ENCODE measurements around the gene PIANP.

The PIANP gene

DNA sequence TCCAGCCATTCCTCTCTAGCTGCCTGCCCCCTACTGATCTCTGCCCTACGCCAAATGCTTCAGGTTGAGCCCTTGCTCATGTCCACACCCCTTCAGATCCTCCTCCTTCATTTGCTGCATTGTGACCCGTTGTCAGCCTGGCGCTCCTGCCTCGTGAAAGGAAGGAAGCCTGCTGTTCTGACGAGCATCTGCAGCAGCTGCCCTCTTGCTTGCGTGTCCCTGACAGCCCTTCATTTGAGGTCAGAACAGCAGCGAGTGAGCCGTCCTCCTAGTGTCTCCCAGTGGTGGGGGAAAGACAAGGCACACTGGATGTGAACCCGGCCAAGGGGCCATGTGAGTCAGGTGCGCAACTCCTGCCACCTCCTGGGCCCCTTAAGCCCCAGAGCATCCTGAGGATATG, 3.0 kb upstream of the PIANP start:
- DNase-seq (ENCODE audit: low read depth in 2 of 2): no peak

DNA sequence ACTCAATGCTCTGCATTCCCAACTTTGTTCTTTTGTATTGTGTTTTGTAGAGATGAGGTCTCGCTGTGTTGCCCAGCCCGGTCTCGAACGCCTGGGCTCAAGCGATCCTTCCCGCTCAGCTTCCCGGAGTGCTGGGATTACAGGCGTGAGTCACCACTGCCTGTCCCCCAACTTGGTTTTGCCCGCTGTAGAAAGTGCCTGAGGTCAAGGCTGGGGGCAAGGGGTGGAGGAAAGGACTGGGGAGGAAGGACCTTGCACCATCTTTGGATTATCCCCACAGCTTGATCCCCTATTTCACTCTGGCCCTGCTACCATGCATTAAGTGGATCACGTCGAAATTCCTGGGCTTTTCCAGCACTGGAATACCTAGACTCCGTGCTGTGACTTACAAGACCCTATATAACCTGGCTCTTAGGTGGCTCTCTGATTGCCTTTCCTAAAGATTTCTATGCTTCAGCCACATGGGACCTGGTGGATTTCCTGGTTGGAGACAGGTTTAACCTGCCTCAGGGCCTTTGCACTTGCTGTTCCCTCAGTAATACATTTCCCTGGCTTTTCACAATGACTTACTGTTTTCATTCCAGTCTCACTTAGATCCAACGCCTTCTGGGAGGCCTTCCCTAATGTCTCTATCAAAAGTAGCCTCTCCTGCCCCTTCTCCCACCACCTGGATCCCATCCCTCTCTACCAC, 608 bp upstream of the PIANP start:
- no peak for DNase-seq (ENCODE audit: low read depth in 2 of 2)

DNA sequence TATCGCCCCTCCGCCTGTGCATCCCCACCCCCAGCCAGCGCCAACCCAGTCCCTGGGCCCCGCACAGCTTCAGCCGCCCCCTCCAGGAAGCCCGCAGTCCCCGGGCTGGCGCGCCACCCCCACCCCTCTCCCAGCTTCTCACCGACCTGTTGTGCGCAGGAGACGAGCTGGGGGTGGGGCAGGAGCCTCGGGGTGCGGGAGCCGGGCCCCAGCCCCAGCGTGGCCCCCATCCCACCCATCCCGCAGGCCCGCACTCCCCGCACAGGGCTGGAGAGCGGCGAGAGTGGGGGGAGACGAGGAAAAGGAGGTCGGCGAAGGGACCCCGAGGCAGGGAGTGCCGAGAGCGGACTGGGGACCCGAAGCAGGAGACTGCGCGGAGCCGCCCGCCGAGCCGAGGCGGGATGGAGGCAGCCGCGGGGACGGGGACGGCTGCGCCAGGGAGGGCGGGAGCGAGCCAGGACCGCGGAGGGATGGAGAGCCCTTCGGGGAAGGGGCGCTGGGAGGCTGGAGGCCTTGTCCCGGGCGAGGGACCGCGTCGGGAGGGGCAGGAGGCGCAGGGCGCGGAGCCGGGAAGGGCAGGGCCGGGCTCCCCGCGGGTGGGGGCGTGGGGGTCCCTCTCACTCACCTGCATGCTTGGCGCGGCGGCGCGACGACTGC, 498 bp downstream of the PIANP start:
- DNase-seq (ENCODE audit: low read depth in 2 of 2): no peak

DNA sequence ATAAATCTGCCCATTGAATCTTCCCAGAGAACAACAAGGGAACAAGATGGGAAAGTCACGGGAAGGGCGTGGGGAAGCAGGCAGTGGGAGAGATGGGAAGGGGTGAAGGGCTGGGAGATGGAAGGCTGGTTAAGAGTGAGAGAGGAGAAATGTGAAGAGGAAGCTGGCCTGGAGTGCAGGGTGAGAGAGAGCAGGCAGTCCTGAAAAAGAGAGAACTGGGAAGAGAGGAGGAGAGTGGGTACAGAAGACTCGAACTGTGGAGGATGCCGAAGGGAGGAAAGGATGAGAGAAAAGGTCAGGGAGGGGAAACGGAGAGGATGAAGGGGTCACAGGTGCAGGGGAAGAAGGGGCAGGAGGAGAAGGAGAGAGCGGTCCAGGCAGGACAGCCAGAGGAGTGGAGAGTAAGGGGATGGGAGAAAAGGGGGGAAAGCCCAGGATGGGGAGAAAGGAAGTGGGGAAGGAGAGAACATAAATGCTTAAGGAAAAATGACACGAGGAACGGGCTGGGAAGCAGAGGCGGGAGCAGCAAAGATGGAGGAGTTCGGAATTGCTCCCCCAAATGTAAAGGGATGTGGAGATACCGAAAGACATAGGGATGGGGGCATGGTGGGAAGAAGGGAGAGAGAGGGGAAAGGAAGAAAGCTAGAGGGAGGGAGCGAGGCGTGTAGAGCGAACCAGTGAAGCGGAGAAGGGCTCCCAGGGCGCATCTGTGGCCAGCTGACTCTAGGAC, 1.2 kb downstream of the PIANP start:
- DNase-seq (ENCODE audit: low read depth in 2 of 2): no peak

DNA sequence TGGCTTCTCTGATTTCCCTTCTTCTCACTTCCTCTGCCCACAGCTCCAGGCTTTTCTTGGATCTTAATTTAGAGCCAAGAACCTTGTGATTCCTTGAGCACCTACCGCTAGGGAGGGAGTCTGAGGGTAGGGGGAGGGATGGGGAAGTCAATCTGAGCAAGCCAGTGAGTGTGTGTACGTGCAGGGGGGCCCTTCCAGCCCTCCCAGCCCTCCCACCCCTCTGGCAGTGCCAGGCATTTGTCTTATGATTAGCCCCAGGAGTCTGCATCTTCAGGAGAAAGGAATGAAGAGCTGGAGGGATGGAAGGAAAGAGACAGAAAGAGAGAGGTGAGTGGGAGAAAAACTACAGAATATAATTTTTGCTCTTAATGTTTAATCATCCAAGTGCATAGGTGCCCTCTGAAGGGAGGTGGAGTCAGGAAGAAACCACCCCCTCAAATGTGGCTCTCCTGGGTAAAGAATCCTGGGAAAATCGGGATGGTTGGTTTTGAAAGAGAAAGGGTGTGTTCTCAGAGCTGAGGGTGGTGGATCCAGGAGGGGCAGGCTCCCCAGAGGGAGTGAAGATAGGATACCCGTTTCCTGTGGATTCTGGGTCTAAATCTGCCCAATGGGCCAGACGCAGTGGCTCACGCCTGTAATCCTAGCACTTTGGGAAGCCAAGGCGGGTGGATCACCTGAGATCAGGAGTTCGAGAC, 2.1 kb downstream of the PIANP start:
- no peak for DNase-seq (ENCODE audit: low read depth in 2 of 2)

DNA sequence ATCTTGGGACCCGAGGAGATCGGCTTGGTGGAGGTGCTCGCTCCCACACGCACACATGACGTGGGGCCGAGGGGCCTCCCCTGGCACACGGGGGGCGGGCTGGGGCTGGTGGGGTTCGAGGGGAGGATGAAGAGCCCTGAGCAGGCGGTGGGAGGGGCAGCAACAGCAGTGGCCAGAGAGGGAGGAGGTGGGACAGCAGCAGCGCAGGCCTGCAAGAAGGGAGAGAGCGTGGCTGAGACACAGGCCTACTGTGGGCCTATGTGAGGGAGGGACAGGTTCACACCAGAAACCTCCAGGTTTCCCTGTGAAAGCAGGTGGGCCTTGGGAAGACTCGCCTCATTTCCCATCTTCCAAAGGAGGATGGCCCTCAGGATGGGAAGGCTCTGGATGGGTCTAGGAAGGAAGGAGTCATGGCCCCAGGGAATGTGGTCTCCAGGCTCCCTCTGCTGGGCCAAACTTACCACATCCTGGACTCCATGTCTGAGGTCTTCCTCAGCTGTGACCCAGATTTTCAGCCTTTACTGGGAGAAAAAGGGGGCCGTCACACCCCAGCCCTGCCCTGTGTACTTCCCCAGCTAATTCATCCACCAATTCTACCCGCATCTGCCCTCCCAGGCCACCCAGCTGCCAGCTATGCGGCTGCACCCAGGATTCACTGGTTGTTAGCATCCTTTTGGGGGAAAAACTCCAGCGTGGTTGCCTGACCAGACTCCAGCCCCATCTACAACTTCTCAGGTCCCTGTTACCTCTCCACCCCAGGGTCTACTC, 2.8 kb downstream of the PIANP start:
- DNase-seq (ENCODE audit: low read depth in 2 of 2): no peak

DNA sequence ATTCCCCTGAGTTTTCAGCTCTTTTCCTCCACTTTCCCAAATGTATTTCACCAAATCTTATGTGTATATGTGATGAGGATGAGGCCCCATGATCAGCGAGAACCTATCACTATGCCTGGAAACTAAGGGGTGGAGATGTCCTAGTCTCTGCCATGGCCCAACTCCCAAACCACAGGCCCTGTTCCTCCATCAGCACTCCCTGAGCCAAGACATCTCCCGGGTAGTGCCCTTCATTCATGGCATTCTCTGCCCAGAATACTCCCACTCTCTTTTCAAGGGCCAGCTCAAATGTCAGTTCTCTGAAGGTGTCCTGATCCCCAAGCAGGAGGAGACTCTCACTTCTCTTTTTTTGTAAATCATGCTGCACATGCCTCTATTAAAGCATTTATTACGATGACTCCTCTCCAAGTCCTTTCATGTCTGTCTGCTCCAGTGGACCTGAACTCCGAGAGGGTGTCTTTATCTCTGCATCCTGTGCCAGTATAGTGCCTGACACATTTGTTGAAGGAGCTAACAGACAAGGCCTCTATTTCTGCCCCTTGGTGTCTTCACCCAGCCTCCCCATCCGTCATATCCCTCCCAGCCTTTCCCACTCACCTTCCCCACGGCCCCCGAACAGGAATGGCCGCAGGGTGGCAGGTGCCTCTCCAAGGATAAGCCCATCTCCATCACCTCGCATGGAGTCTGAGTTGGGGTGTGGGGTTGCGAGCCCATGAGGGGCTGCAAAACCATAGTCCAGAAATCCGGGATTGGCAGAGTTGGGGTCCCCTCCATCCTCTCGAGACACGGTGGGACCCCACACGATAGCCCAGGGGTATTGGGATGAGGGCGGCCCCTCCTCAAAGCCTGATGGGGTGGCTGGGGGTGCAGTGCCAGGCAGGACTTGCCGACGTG, 3.7 kb downstream of the PIANP start:
- no peak for DNase-seq (ENCODE audit: low read depth in 2 of 2)

DNA sequence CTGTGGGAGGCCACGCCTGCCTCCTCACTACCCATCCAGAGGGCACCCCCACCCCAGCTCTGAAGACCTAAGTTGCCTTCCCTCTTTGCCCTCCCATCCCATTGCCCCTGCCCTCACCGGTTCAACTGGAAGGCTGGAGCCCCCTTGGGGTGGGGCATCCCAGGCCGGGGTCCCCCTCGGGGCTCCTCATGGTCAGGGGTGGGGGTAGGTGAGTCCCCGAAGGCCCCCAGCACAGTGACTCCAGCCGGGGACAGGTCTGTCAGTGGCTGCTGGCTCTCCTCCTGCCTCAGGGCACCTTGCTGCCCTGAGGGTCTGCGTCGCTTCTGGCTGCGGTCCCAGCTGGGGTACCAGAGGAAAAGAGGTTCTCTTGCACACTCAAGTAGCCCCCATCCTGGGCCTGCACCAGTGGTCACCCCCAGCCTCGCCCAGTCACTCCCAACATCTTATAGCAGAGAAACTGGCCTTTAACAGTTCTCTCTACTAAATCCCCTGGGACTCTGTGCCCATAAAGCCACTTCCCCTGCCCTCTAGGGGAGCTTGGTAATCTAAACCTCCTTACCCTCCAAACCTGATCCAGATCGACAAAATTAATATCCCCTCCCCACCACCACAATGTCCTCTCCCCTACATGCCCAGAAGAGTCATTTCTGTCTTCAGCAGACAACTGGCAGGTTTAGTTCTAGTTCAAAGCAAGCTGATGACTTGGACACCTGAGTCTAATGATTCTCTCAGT, 5.1 kb downstream of the PIANP start:
- no peak for DNase-seq (ENCODE audit: low read depth in 2 of 2)

DNA sequence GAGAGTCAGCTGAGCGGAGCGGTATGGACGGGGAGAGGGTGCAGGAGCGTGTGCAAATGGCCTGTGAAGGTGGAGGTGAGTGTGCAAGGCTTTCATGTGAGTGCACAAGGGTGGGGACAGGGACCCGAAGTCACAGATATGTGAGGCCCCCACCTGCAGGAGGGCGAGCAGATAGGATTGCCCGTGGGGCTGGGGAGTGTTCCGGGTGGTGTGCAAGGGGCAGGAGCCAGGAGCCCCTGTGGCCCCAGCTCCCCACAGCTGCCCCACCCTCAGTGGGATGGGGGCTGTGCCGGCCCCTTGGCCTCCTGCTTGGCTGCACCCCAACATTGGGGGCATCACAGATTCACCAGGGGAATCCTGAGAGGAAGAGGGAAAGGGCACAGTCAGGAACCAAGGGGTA, 5.9 kb downstream of the PIANP start:
- no peak for DNase-seq (ENCODE audit: low read depth in 2 of 2)

DNA sequence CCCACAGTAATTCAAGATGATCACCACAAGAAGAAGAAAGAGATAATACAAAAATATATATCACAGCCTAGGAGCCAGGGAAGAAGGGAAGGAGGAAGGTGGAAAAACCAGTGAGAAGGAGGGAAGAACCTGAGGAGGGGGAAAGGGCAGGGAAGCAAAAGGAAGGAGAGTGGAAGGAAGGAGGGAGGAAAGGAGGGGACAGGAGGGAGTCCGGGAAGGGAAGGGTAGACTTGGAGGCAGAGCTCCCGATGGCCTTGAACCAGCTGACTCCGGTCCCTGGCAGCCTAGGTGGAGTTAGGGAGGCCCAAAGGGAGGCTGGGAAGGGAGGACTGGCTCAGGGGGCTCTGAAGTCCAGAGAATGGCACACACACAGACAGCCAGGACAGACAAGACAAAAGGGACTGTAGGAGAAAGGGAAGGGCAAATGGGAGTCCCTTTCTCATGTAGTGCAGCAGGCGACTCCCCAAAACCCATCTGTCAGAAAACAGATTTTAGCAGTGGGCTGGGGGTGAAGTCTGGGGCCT, 6.7 kb downstream of the PIANP start:
- DNase-seq (ENCODE audit: low read depth in 2 of 2): no peak

DNA sequence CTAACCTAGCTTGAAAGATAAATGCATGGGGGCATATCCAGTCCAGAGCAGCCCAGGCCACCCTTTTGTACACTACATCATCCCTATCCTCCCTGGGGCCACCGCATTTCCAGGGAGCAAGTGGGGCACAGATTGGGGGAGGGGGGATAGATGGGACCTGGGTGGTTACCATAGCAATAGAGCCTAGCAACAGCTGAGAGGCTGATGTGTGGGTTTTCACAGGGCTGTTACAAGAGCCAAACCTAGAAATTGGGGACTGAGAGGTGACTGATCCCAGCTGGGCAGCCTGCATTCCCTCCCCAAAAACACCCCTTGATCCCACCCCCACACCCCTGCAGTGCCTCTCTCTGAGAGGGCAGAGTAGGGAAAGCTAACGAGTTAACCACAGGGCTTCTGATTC, 7.7 kb downstream of the PIANP start:
- no peak for DNase-seq (ENCODE audit: low read depth in 2 of 2)

DNA sequence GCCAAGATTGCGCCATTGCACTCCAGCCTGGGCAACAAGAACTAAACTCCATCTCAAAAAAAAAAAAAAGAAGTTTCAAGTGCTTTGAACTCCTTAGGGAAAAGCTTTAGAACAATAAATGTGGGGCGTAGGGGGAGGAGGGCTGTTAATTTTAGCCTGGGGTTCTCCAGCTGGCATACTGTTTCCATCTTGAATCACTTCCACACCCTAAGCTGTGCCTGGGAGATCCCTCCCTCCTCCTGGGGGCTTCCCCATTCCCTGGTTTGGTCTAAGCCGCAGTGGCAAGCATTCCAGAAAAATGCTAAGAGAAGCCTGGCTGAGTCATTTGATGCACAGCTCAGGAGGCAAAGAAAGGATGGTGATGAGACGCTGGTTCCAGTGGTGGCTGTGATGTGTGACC, 9.1 kb downstream of the PIANP start:
- no peak for DNase-seq (ENCODE audit: low read depth in 2 of 2)

DNA sequence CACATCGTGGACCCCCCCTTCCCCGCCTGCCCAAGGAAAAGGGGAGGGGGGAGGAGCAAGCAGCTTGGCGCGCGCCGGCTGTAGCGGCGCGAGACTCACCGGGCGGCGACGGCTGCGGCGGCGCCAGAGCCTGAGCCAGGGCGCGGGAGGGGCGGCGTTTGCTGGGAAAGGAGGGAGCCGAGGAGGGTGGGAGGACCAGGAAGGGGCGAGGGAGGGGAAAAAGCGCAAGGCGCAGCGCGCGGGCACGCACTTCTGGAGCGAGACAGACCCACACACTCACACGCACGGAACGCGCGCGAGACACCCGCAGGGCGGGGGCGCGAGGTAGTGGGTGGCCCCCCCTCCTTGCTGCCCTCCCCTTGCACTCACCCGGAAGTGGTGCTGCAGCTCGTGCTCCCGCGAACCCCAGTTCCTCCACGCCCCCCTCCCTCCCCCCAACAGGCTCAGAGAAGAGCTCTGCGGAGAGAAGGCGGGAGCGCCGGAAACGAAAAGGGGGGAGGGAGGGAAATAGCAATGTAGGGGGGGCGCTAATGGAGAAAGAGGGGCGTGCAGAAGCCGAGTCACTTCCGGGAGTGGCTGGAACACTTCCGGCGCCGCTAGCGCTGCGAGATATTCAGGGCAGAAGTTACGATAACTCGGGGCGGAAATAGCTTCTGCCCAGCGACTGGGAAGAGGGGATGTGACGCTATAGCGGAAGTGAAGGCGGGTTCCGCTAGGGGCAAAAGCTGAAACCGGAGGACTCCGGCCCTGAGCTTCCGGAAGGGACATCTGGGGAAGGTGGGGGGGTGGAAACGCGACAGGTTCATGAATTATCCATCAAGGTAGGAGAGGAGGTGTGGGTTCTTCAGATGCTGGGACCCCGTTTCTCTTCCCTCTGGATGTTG, 11.4 kb downstream of the PIANP start, which contains the start of gene ZNF384:
TSS of gene ZNF384 (minus strand) at position 377 of the 884 bp plus-strand sequence. CDS start 9,855 bp downstream, outside the sequence.
- DNase-seq (ENCODE audit: low read depth in 2 of 2): peak; percentile 85 to 88

DNA sequence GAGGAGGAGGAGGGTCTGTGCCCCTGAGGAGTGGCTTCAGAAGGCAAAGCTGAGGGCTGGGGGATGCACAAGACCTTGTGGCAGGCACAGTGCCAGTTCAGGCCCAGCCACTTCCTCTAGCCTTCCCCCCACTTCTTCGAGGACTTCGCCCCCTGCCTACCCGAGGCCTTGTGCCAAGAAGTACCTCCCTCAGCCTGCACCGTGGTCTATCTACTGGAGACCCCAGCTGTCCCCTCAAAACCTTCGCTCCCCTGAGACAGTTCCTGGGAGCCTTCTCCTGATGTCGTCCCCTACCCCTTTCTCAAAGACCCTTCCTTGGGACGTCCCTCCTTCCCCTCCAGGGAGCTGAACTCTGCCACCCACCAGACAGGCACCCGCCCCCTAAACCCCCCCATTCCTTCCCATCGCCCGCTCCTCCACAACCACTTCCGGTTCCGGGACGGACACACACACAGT, 12.0 kb downstream of the PIANP start:
- no peak for DNase-seq (ENCODE audit: low read depth in 2 of 2)

DNA sequence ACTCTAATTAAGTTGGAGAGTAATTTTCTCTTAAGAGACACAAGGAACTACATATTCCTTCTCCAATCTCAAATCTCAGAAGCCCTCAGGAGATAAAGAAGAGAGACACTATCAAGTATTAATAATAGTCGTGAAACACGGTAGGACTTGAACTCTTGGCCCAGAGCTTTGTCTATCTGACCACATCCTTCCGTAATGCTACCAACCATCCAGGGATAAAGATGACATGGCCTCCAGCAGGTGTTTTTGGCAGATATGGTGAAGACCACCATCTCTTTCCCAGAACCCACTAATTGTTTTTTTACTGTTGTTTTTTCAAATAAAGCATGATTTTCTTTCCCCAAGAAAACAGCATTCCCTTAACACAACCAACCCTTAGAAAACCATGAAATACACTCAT, 14.8 kb downstream of the PIANP start:
- no peak for DNase-seq (ENCODE audit: low read depth in 2 of 2)

DNA sequence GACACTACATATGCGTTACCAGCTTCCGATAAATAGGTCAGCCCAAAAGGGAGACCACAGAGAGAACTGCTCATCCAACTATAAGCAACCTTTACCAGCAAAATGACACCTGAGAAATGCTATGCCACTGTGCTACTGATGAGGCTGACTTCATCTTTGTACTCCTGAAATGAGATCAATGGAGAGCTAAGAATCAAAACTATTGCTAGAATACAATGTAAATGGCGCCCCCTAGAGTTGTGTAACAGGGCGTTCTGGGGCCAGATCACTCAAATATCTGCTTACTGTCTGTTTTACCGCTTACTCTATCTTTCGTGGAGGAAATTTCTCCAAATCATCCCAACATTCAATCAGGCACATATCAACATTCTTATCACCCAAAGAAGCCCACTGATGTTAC, 16.0 kb downstream of the PIANP start:
- DNase-seq (ENCODE audit: low read depth in 2 of 2): peak in 1 of 2 donors; percentile 30

DNA sequence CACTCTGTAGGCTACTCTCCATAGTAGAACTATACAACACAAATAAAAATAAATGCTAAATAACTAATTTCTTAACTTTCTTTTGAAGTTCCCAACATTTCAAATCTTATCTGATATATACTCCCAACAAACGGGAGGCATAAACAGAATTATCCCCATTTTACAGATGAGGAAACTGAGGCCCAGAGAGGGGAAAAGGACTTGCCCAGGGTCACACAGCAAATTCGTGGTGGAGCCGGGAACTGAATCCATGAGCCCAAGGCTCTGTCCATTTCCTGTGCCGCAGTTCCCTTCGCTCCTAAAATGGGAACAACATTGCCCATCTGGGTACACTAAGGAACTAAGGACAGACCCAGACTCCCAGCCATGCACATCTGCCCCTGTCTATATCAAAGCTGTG, 23.7 kb downstream of the PIANP start:
- no peak for DNase-seq (ENCODE audit: low read depth in 2 of 2)

DNA sequence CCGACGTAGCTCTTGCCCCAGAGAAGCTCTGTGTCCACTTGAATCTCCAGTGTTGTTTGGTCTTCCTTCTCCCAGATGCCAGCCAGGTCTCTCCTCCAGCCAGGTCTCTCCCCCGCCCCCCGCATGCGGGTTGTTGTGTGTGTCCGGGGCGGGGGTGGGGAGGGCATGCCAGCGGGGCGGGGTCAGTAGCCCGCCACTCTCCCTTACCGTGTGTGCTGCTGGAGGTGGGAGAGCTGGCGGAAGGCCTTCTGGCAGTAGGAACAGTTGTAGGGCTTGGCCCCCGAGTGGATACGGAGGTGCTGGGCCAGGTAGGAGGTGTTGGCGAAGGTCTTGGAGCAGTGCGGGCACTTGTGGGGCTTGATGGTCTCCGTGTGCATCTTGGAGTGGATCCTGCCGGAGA, 28.5 kb downstream of the PIANP start:
- no peak for DNase-seq (ENCODE audit: low read depth in 2 of 2)
